Stimulated activated CD4-positive, alpha-beta T cell treated with anti-CD3 and anti-CD28 coated beads, TNF-alpha, amount 100 ng/mL, for 1 hour (primary cell): ENCODE data around the gene OR4E2.
"Not testable (repeated sequence)": the region's sequence is repeated elsewhere in the genome, so short reads cannot be mapped to it uniquely, and the experiment has no call there.

Experiments
- DNase-seq, 3 donors: peaks; one replicate each; pipeline ENCODE4 v3.0.0-alpha.2; 2020; ENCODE audit warnings: low read depth in 3 of 3, low spot score in 1 of 3

The OR4E2 gene

GRCh38 chr14:21653331-21653885 is at the start of gene OR4E2:
TSS of gene OR4E2 (plus strand) at chr14:21653835. CDS start at chr14:21665083, 11,248 bp downstream.
- no peak for DNase-seq

- no peak for DNase-seq
Measured at GRCh38 chr14:21612324-21612723, 41.3 kb upstream of the OR4E2 start.

GRCh38 chr14:21614240-21614639 is 39.4 kb upstream of the OR4E2 start:
- DNase-seq, result no peak

- no peak for DNase-seq
Measured at GRCh38 chr14:21617614-21618013, 36.0 kb upstream of the OR4E2 start.

- DNase-seq, result no peak
Measured at GRCh38 chr14:21626491-21627230, 27.0 kb upstream of the OR4E2 start.

- DNase-seq, result not testable (repeated sequence)
Measured at GRCh38 chr14:21630503-21630902, 23.1 kb upstream of the OR4E2 start.

GRCh38 chr14:21631084-21631483 is 22.6 kb upstream of the OR4E2 start:
- no peak for DNase-seq

GRCh38 chr14:21634840-21635239 is 18.8 kb upstream of the OR4E2 start, which contains the start of gene OR10G2:
TSS of gene OR10G2 (minus strand) at chr14:21634940. CDS start at chr14:21634842, 98 bp downstream.
- no peak for DNase-seq

GRCh38 chr14:21642683-21643082 is 11.0 kb upstream of the OR4E2 start:
- DNase-seq, result no peak

GRCh38 chr14:21643407-21643806 is 10.2 kb upstream of the OR4E2 start:
- DNase-seq, result no peak

- no peak for DNase-seq
Measured at GRCh38 chr14:21647380-21647779, 6.3 kb upstream of the OR4E2 start.

GRCh38 chr14:21652209-21652808 is 1.3 kb upstream of the OR4E2 start:
- no peak for DNase-seq

- DNase-seq, result no peak
Measured at GRCh38 chr14:21654215-21654614, 580 bp downstream of the OR4E2 start.

GRCh38 chr14:21656980-21657379 is 3.3 kb downstream of the OR4E2 start:
- DNase-seq, result no peak

GRCh38 chr14:21668377-21668776 is 14.7 kb downstream of the OR4E2 start:
- no peak for DNase-seq

- no peak for DNase-seq
Measured at GRCh38 chr14:21669284-21669683, 15.6 kb downstream of the OR4E2 start.

GRCh38 chr14:21671371-21671770 is 17.7 kb downstream of the OR4E2 start:
- no peak for DNase-seq

- no peak for DNase-seq
Measured at GRCh38 chr14:21672116-21672515, 18.5 kb downstream of the OR4E2 start.

- no peak for DNase-seq
Measured at GRCh38 chr14:21673718-21674117, 20.1 kb downstream of the OR4E2 start, which contains the start of gene OR4E1. TSS of gene OR4E1 (minus strand) at chr14:21673818. CDS start at chr14:21670935, 2,883 bp downstream.

- DNase-seq, result no peak
Measured at GRCh38 chr14:21675566-21675965, 21.9 kb downstream of the OR4E2 start.

GRCh38 chr14:21680072-21680471 is 26.4 kb downstream of the OR4E2 start:
- DNase-seq, result no peak

- no peak for DNase-seq
Measured at GRCh38 chr14:21686468-21686867, 32.8 kb downstream of the OR4E2 start.
